C4-2B (cell line): Measurements from ENCODE around the gene AFAP1.

Experiments
- CTCF ChIP-seq: fragments of 450-650 bp; conservative IDR thresholded peaks from 2 replicates; pipeline ENCODE4 v1.5.1; 2017; ENCODE audit warnings: mild to moderate bottlenecking
- ZFX ChIP-seq: fragments of 450-650 bp; IDR thresholded peaks from 2 replicates; pipeline ENCODE4 v1.6.1; 2017

DNA sequence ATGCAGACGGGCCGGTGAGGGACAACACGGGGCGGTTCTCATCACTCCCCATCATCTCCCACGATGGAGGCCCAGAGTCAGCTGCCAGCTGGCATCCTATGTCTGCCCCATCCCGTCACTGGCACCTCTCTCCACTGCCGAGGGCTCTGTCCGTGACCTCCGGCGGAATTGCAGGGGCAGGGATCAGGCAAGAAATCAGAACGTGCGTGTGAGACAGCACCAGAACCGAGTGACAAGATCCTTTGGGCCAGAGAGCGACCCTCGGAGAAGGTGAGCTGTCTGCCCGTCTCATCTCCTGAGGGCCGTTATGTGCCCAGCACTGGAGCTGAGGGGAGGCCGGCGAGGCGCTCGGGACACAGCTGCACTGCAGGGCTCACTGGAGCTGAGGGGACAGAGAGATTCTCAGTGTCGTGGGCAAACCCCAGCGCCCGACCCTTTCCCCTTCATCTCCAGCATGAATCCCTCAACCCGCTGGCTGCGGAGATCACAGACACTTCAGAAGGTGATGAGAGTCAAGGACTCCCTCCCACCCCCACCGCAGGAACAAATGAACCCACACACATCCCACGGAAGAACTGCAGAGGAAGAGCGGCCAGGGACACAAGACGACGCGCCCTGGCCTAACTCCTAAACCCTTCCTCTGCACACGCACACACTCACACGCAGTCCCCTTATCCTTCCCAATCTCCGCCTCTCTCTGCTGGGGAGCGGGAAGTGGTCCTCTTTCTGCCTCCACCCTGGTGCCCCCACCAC is 128.7 kb downstream of the AFAP1 start:
- TF ChIP-seq CTCF, result no peak
- no peak for TF ChIP-seq ZFX
